ENCODE data around the gene PKD1.
"Not testable (repeated sequence)": the region's sequence is repeated elsewhere in the genome, so short reads cannot be mapped to it uniquely, and the experiment has no call there.

GRCh38 chr16:2125609-2126008 lies 10.1 kb downstream of the PKD1 start:
- TF ChIP-seq CTCF (IDR thresholded peaks at IDR 0.05); ZNF138 (CRISPR knock-in tag; conservative IDR thresholded peaks at IDR 0.05); ELF4 (CRISPR knock-in tag; IDR thresholded peaks at IDR 0.05; ENCODE audit: low read depth); E2F4 (CRISPR knock-in tag; IDR thresholded peaks at IDR 0.05; ENCODE audit: borderline replicate concordance, low read depth); HMGXB4 (CRISPR knock-in tag; IDR thresholded peaks at IDR 0.05); TP53 (CRISPR knock-in tag; IDR thresholded peaks at IDR 0.05); TCF7 (CRISPR knock-in tag; IDR thresholded peaks at IDR 0.05; ENCODE audit: low read depth); MLX (CRISPR knock-in tag; IDR thresholded peaks at IDR 0.05); GABPB1 (CRISPR knock-in tag; IDR thresholded peaks at IDR 0.05): not testable (repeated sequence)
